Measurements from ENCODE around the gene ARFGAP2. TPM values are rescaled to one million over a fixed set of nuclear protein-coding genes. Genes with fewer than 3 reads are reported as not detected.

ARFGAP2 gene
- total RNA-seq, 4 donors from 2014 or later = 144 to 225 (median 163) TPM

GRCh38 chr11:47163898-47164297 is 12.8 kb downstream of the ARFGAP2 start:
- TF ChIP-seq, protein P1, sequence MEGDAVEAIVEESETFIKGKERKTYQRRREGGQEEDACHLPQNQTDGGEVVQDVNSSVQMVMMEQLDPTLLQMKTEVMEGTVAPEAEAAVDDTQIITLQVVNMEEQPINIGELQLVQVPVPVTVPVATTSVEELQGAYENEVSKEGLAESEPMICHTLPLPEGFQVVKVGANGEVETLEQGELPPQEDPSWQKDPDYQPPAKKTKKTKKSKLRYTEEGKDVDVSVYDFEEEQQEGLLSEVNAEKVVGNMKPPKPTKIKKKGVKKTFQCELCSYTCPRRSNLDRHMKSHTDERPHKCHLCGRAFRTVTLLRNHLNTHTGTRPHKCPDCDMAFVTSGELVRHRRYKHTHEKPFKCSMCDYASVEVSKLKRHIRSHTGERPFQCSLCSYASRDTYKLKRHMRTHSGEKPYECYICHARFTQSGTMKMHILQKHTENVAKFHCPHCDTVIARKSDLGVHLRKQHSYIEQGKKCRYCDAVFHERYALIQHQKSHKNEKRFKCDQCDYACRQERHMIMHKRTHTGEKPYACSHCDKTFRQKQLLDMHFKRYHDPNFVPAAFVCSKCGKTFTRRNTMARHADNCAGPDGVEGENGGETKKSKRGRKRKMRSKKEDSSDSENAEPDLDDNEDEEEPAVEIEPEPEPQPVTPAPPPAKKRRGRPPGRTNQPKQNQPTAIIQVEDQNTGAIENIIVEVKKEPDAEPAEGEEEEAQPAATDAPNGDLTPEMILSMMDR (IDR thresholded peaks at IDR 0.05) = no peak
- Histone ChIP-seq H3K36me3 (peaks cover 0 to 59% (median 0%) of the 10 kb centered on the region in 3 donors), H3K4me3 (no peak overlapping the region), H3K9me3 (no peaks in the 10 kb centered on the region), H3K4me1 (no peaks in the 10 kb centered on the region), H3K27ac (no peak overlapping the region), H3K27me3 (no peaks in the 10 kb centered on the region)
- DNase-seq = no peak

DNA sequence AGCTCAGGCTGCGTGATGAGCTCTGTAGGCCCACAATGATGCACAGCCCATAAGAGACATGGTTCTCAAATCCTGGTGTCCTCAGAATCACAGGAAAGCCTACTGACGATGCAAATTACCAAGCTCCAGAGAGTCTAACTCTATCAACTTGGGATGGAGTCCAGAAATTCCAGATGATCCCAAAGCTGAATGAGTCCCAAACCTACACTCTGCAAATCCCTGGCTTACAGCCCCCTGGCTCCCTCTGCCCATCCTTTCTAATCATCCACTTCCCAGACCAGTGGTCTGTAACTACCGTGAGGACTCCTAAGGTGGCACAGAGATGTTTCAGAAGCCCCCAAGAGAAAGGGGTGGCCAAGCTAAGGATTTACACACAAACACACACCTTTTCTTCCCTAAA is 13.5 kb downstream of the ARFGAP2 start:
- DNase-seq = no peak
- no peak for TF ChIP-seq POLR2A (IDR thresholded peaks at IDR 0.05)
- TF ChIP-seq, protein P1 (IDR thresholded peaks at IDR 0.05) = no peak
- Histone ChIP-seq H3K9me3 (no peaks in the 10 kb centered on the region), H3K36me3 (peaks cover 0 to 52% (median 0%) of the 10 kb centered on the region in 3 donors), H3K27ac (no peak overlapping the region), H3K27me3 (no peaks in the 10 kb centered on the region), H3K4me3 (no peak overlapping the region), H3K4me1 (no peaks in the 10 kb centered on the region)

DNA sequence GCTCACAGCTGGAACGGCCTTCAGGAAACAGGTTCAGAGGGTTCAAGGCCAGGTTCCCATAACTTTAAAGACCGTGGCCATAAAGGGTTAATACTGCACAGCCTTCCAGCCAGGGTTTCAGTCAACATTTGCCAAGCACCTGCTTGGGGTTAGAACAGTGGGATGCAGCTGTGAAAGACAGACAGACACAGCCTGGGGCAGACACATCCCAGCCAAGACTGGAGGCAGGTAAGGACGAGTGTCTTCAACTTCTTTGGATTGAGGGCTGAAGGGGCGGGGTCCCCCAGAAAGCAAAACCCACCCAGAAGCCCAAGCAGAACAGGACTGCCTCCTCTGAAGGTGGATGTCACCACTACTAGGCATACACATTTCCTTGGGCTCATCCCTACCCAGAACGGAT is 14.3 kb downstream of the ARFGAP2 start:
- Histone ChIP-seq H3K27me3 (no peaks in the 10 kb centered on the region), H3K27ac (no peak overlapping the region), H3K4me3 (no peak overlapping the region), H3K36me3 (peaks cover 0 to 48% (median 0%) of the 10 kb centered on the region in 3 donors), H3K4me1 (no peaks in the 10 kb centered on the region), H3K9me3 (no peaks in the 10 kb centered on the region)
- no peak for DNase-seq
- TF ChIP-seq POLR2A (IDR thresholded peaks at IDR 0.05) = no peak
- TF ChIP-seq, protein P1 (IDR thresholded peaks at IDR 0.05) = no peak

GRCh38 chr11:47161890-47162289 is 14.8 kb downstream of the ARFGAP2 start:
- no peaks in the 10 kb centered on the region for H3K4me1 ChIP-seq
- peaks cover 0 to 48% (median 0%) of the 10 kb centered on the region in 3 donors for H3K36me3 ChIP-seq
- no peak overlapping the region for H3K4me3 ChIP-seq
- no peaks in the 10 kb centered on the region for H3K27me3 ChIP-seq
- H3K9me3 ChIP-seq = no peaks in the 10 kb centered on the region
- no peak overlapping the region for H3K27ac ChIP-seq
- no peak for TF ChIP-seq POLR2A (IDR thresholded peaks at IDR 0.05)
- TF ChIP-seq, protein P1 (IDR thresholded peaks at IDR 0.05) = no peak
- DNase-seq = no peak

GRCh38 chr11:47161134-47161854 is 15.4 kb downstream of the ARFGAP2 start:
- Histone ChIP-seq H3K27me3 (no peaks in the 10 kb centered on the region), H3K4me3 (no peak overlapping the region), H3K36me3 (peaks cover 0 to 43% (median 0%) of the 10 kb centered on the region in 3 donors), H3K4me1 (no peaks in the 10 kb centered on the region), H3K9me3 (no peaks in the 10 kb centered on the region), H3K27ac (peak overlapping the region in 1 of 4 donors; percentile 5)
- DNase-seq = peak; percentile 33 to 80 (median 71)
- no peak for TF ChIP-seq POLR2A (IDR thresholded peaks at IDR 0.05)
- TF ChIP-seq, protein P1 (IDR thresholded peaks at IDR 0.05) = peak; percentile 16 to 73 (median 60)
